Measurements from ENCODE around the gene ITGA4.

ITGA4 gene

GRCh38 chr2:181515719-181516118 is 58.5 kb downstream of the ITGA4 start:
- no peak for DNase-seq (ENCODE audit: extremely low read depth, low read depth)
- TF ChIP-seq CTCF (IDR thresholded peaks at IDR 0.05; ENCODE audit: low read depth, low read length) = no peak

GRCh38 chr2:181516992-181517391 is 59.8 kb downstream of the ITGA4 start:
- DNase-seq (ENCODE audit: extremely low read depth, low read depth) = no peak
- no peak for TF ChIP-seq CTCF (IDR thresholded peaks at IDR 0.05; ENCODE audit: low read depth, low read length)

- no peak for DNase-seq (ENCODE audit: extremely low read depth, low read depth)
- no peak for TF ChIP-seq CTCF (IDR thresholded peaks at IDR 0.05; ENCODE audit: low read depth, low read length)
Measured at GRCh38 chr2:181517685-181518301, 60.6 kb downstream of the ITGA4 start.

- no peak for DNase-seq (ENCODE audit: extremely low read depth, low read depth)
- no peak for TF ChIP-seq CTCF (IDR thresholded peaks at IDR 0.05; ENCODE audit: low read depth, low read length)
Measured at GRCh38 chr2:181520253-181520652, 63.1 kb downstream of the ITGA4 start.

- no peak for TF ChIP-seq CTCF (IDR thresholded peaks at IDR 0.05; ENCODE audit: low read depth, low read length)
- DNase-seq (ENCODE audit: extremely low read depth, low read depth) = no peak
Measured at GRCh38 chr2:181523756-181524155, 66.6 kb downstream of the ITGA4 start.

GRCh38 chr2:181526014-181526413 is 68.8 kb downstream of the ITGA4 start:
- TF ChIP-seq CTCF (IDR thresholded peaks at IDR 0.05; ENCODE audit: low read depth, low read length) = no peak

GRCh38 chr2:181527058-181527457 is 69.9 kb downstream of the ITGA4 start:
- no peak for DNase-seq (ENCODE audit: extremely low read depth, low read depth)
- no peak for TF ChIP-seq CTCF (IDR thresholded peaks at IDR 0.05; ENCODE audit: low read depth, low read length)

More at GRCh38 chr2:181526014-181526413, 68.8 kb downstream of the ITGA4 start:
- no peak for DNase-seq (ENCODE audit: extremely low read depth, low read depth)
